ENCODE measurements around the gene SDHB.

SDHB gene

DNA sequence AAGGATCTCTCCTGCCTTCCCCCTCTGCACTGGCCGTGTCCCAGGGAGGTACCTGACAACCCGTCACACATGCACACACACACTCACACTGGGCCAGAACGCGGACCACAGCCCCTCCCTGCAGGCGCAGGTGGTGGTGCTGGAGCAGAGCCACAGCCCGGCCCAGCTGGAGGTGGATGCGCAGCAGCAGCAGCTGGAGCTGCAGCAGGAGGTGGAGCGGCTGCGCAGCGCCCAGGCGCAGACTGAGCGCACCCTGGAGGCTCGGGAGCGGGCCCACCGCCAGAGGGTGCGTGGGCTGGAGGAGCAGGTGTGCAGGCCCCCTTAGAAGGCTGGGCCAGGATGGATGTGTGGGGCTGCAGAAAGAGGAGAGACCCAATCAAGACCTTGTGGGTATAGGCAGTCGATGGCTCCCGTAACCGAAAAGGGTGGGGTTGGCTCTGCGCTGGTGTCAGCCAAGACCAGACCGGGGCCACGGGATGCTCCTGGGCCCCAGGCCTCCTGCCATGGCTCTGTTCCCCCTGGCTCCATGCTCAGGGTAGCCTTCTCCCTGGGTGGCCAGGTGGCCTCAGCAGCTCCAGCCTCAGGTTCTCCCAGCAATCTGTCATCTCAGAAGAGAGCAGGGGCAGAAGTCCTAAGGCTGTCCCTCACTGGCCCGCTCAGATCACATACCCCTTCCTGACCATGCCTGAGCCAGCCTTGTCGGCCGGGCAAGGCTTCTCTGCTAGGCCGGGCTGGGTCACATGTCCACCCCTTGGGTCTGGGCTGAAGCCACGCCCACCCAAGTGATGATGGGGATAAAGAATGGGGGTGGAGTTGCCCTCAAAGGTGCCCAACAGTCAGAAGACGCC lies 82.3 kb downstream of the SDHB start:
- no peak for DNase-seq (ENCODE audit: extremely low read depth in 1 of 2, low read depth in 1 of 2)

DNA sequence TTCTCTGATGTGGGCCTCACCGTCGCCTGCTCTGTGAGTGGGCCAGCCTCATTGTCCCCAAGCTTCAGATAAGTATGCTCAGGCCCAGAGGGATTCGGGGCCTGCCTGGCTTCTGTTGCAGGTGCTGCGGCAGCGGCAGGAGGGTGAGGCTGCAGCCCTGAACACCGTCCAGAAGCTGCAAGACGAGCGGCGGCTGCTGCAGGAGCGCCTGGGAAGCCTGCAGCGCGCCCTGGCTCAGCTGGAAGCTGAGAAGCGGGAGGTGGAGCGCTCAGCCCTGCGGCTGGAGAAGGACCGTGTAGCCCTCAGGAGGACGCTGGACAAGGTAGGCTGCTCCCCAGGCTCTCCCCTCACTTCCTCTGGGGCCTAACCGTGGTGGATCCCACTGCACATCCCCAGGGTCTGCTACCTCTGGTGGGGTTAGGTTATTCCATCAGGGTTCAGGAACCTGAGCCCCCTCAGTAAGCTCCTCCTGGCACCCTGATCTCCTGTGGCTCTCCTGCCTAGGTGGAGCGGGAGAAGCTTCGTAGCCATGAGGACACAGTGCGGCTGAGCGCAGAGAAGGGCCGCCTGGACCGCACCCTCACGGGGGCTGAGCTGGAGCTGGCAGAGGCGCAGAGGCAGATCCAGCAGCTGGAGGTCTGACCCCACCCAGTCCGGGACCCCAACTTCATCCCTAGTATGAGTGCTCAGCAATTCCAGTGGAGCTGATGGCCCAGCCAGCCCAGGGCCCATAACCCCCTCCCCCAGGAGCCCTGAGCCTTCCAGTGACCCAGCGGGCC lies 83.5 kb downstream of the SDHB start:
- DNase-seq (ENCODE audit: extremely low read depth in 1 of 2, low read depth in 1 of 2) = no peak

DNA sequence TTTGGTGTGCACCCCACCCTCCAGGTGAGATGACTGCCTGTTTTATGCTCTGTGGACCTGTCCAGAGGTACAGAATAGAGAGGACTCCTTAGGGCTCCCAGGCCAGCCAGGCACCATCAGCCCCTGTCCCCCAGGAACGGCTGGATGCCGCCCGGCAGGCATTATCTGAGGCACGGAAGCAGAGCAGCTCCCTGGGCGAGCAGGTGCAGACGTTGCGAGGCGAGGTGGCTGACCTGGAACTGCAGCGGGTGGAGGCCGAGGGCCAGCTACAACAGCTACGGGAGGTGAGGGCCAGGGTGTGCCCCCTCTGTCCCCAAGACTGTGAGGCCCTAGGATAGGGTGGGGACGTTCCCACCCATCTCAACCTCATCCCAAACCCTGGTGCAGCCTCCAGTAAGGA lies 84.2 kb downstream of the SDHB start:
- no peak for DNase-seq (ENCODE audit: extremely low read depth in 1 of 2, low read depth in 1 of 2)

- DNase-seq (ENCODE audit: extremely low read depth in 1 of 2, low read depth in 1 of 2) = no peak
Measured at GRCh38 chr1:16969057-16969611, 84.7 kb downstream of the SDHB start.
